Glutamatergic neuron (in vitro differentiated cells): ENCODE measurements around the gene UNC93A. TPM values are rescaled to one million over a fixed set of nuclear protein-coding genes. Genes with fewer than 3 reads are reported as not detected.
"Not testable (repeated sequence)": the region's sequence is repeated elsewhere in the genome, so short reads cannot be mapped to it uniquely, and the experiment has no call there.

Experiments
- DNase-seq: peaks from one replicate; pipeline ENCODE4 v3.0.0; 2022
- H3K27ac Mint-ChIP-seq: one replicate; pipeline ENCODE4 v1.8.0; 2020; ENCODE audit warnings: mild to moderate bottlenecking, mixed read lengths, inconsistent platforms; ENCODE audit not compliant: unreplicated experiment
- H3K27me3 Mint-ChIP-seq: one replicate; pipeline ENCODE4 v1.8.0; 2020; ENCODE audit warnings: mild to moderate bottlenecking, moderate library complexity, mixed read lengths, inconsistent platforms; ENCODE audit not compliant: unreplicated experiment
- H3K36me3 Mint-ChIP-seq: one replicate; pipeline ENCODE4 v1.8.0; 2020; ENCODE audit warnings: mild to moderate bottlenecking, mixed read lengths, inconsistent platforms; ENCODE audit not compliant: unreplicated experiment
- H3K4me1 Mint-ChIP-seq: one replicate; pipeline ENCODE4 v1.8.0; 2020; ENCODE audit warnings: mild to moderate bottlenecking, low read depth, mixed read lengths, inconsistent platforms; ENCODE audit not compliant: unreplicated experiment
- H3K4me3 Mint-ChIP-seq: one replicate; pipeline ENCODE4 v1.8.0; 2020; ENCODE audit warnings: mild to moderate bottlenecking, mixed read lengths, inconsistent platforms; ENCODE audit not compliant: unreplicated experiment
- H3K9me3 Mint-ChIP-seq: one replicate; pipeline ENCODE4 v1.8.0; 2020; ENCODE audit warnings: mild to moderate bottlenecking, moderate library complexity, mixed read lengths, inconsistent platforms; ENCODE audit not compliant: unreplicated experiment
- total RNA-seq: library from RNA; stranded (reverse); fragmentation: NEBNext Ultra II Directional; extraction: Animal tissue kit (Norgen Biotek cat#: 25700); gene quantifications from one replicate; pipeline ENCODE4 v1.2.1, GENCODE V29; 2021; ENCODE audit not compliant: unreplicated experiment
- TF ChIP-seq, protein P1 (sequence below): fragments of 200-600 bp; sonication (generic); IDR thresholded peaks from one replicate; pipeline ENCODE4 v1.5.0; 2021; ENCODE audit not compliant: partially characterized antibody, unreplicated experiment

The UNC93A gene
- total RNA-seq, 1 donor from 2014 or later: not detected

DNA sequence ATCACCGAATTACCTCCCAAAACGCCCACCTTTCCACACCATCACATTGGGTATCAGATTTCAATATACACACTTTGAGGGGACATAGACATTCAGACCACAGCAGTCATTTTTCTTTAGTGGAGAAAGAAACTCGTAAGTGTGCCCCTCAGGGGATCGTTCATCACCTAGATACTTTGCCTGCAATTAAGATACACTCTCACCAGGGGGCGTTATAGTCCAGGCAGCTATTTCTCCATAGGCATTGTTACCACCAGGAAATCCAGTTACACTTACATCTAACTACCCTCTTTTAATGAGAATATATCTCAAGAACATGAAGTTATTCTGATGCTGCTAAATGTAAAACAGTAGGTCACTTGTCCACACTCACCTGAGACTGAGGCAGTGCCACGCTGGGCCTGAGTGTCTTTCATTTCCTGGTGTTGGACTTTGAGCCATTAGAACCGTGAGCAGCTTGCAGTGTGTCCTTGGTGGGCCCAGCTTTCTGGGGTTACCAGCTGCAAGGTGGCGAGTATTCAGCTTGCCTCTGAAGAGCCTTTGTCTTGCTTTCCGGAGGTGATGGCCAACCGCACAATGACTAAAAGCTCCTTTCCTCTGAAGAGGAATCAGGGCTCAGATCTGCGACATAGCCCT, 35.1 kb upstream of the UNC93A start:
- no peaks in the 10 kb centered on the region for H3K27me3 Mint-ChIP-seq
- DNase-seq: no peak
- H3K9me3 Mint-ChIP-seq: no peaks in the 10 kb centered on the region
- H3K4me1 Mint-ChIP-seq: no peaks in the 10 kb centered on the region
- no peak overlapping the region for H3K4me3 Mint-ChIP-seq
- H3K27ac Mint-ChIP-seq: no peak overlapping the region
- H3K36me3 Mint-ChIP-seq: peaks cover 17% of the 10 kb centered on the region
- TF ChIP-seq, protein P1, sequence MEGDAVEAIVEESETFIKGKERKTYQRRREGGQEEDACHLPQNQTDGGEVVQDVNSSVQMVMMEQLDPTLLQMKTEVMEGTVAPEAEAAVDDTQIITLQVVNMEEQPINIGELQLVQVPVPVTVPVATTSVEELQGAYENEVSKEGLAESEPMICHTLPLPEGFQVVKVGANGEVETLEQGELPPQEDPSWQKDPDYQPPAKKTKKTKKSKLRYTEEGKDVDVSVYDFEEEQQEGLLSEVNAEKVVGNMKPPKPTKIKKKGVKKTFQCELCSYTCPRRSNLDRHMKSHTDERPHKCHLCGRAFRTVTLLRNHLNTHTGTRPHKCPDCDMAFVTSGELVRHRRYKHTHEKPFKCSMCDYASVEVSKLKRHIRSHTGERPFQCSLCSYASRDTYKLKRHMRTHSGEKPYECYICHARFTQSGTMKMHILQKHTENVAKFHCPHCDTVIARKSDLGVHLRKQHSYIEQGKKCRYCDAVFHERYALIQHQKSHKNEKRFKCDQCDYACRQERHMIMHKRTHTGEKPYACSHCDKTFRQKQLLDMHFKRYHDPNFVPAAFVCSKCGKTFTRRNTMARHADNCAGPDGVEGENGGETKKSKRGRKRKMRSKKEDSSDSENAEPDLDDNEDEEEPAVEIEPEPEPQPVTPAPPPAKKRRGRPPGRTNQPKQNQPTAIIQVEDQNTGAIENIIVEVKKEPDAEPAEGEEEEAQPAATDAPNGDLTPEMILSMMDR: peak; percentile 42

DNA sequence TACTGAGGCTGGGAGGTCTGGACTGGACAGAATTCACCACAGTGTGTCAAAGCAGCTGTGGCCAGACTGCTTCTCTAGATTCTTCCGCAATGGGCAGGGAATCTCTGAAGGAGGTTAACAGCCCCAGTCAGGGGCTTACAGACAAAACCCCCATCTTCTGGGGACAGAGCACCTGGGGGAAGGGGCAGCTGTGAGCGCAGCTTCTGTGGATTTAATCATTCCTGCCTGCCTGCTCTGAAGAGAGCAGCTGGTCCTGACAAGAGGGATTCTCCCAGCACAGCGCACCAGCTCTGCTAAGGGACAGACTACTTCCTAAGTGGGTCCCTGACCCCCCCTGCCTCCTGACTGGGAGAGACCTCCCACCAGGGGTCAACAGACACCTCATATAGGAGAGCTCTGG, 32.5 kb upstream of the UNC93A start:
- no peak overlapping the region for H3K4me3 Mint-ChIP-seq
- no peaks in the 10 kb centered on the region for H3K27me3 Mint-ChIP-seq
- H3K9me3 Mint-ChIP-seq: peaks cover 4% of the 10 kb centered on the region
- peaks cover 23% of the 10 kb centered on the region for H3K36me3 Mint-ChIP-seq
- TF ChIP-seq, protein P1: no peak
- DNase-seq: no peak
- H3K27ac Mint-ChIP-seq: no peak overlapping the region
- no peaks in the 10 kb centered on the region for H3K4me1 Mint-ChIP-seq

DNA sequence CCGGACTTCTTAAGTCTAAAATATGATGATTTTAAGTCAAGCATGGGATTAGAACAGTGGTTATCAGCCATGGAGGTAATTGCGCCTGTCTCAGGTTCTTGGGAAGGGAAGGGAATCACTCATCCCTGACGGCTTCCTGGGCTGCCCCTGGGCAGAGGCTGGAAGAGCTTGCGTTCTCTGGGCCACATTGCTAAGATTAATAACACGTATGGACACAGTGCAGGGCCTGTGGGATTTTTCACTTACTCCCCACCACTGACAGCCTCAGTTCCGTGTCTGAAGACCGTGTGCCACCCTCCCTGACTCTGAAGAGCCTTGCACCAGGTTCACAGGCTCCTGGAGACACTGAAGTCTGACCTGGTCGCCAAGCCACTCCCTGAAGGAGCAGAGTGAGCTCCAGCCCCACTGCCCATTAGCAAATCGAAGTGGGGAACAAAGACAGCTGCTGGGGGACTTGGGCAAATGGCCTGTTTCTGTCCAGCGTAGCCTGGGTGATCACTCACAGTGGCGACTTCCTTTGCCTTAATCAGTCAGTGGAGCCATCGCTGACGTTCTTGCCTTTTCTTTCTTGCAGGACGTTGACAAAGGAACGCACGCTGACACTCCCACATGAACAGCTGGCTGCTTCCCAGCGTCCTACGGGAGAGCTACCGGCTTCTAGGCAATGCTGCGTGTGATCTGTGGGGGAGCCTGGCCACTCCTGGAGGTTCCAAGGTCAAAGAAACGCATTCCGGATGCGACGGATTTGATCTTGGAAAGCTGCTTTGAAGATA, 24.9 kb upstream of the UNC93A start:
- H3K27ac Mint-ChIP-seq: peak overlapping the region; percentile 55
- H3K4me3 Mint-ChIP-seq: not testable (repeated sequence)

DNA sequence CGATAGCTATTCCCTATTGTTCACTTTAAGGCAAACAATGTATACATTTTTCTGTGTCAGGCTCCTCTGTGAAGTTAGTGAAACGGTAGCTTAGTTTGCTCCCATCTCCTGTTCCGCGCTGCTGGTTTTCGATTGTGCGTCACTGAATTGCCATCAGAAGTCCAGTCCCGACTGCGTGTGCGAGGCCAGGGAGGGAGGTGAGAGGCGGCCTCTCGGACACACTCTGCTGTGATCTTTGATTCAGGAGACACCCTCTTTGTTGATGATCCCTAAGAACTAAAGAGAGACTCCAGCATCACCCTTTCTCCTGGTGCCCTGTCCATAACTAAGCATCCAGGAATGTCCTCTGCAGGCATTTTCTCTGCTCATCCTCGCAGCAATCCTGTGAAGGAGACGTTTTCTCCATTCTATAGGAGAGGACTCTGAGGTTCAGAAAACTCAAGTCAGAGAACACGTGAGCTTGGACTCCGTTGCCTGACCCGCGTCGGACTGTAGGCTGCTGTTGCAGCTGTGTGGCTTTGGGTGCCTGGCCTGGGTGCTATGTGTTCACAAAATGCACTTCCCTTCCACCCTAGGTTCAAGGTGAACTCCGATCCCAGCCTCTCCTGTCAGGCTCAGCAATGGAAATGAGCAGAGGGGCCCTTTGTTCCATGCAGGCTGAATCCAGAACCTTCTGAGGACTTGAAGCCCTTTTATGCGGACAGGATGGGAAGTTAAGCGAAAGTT, 24.1 kb upstream of the UNC93A start:
- H3K4me3 Mint-ChIP-seq: no peak overlapping the region
- H3K4me1 Mint-ChIP-seq: peaks cover 12% of the 10 kb centered on the region
- DNase-seq: no peak
- TF ChIP-seq, protein P1: no peak
- peak overlapping the region; percentile 75 for H3K27ac Mint-ChIP-seq
- peaks cover 6% of the 10 kb centered on the region for H3K27me3 Mint-ChIP-seq
- H3K9me3 Mint-ChIP-seq: peaks cover 6% of the 10 kb centered on the region
- H3K36me3 Mint-ChIP-seq: no peaks in the 10 kb centered on the region

More for the DNA sequence above, 24.9 kb upstream of the UNC93A start:
- H3K9me3 Mint-ChIP-seq, DNase-seq, H3K27me3 Mint-ChIP-seq, H3K36me3 Mint-ChIP-seq: not testable (repeated sequence)
- H3K4me1 Mint-ChIP-seq: peaks cover 12% of the 10 kb centered on the region

DNA sequence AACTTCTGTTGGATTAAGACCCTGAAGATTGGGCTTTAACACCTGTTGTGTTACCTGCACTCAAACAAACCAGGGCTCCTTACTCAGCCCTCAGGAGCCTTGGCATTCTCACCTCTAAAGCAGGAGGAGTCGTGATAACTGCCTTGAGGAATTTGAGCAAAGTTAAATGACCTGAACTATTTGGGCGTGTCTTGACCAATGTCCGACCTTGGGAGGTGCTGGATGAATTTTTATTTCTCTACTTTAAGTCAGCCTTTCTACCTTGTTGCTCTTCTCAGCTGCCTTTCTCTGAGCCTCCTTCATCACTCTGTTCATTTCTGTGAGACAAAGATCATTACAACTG, 23.6 kb upstream of the UNC93A start:
- H3K4me1 Mint-ChIP-seq: peaks cover 14% of the 10 kb centered on the region

More for the DNA sequence above, 23.6 kb upstream of the UNC93A start:
- not testable (repeated sequence) for H3K27ac Mint-ChIP-seq, H3K4me3 Mint-ChIP-seq, DNase-seq, H3K36me3 Mint-ChIP-seq, H3K27me3 Mint-ChIP-seq, H3K9me3 Mint-ChIP-seq
